IMR-90 (cell line): ENCODE results near the gene ZBTB46. TPM values are rescaled to one million over a fixed set of nuclear protein-coding genes. Genes with fewer than 3 reads are reported as not detected.

Source experiments
- ATAC-seq: fragments of 200-7000 bp; cut with Tn5 transposase; 2 replicates; pipeline ENCODE4 v1.9.1; 2020; ENCODE audit warnings: low read depth, mild to moderate bottlenecking, moderate library complexity
- BruUV-seq: library from RNA; stranded (reverse); fragments of 400-500 nt; replicated peaks from 2 replicates; lab custom pipeline; 2021; lab: Mats Ljungman, UMichigan
- CTCF ChIA-PET: fragments of 300-600 bp; formaldehyde crosslinking; extraction: SDS; loops from one replicate; lab custom pipeline; 2021; ENCODE audit warnings: antibody characterized with exemption; lab: Yijun Ruan, JAX
- POLR2A ChIA-PET: fragments of 300-600 bp; sonication (Branson Sonifier 250); formaldehyde crosslinking; loops from one replicate; lab custom pipeline; 2022; ENCODE audit warnings: antibody characterized with exemption; ENCODE audit not compliant: unreplicated experiment; lab: Charles Lee
- DNase-seq: peaks from one replicate; pipeline ENCODE4 v3.0.0; 2013
- H2AFZ ChIP-seq: replicated peaks from 2 replicates; pipeline ENCODE3; 2013; ENCODE audit warnings: low read length, mild to moderate bottlenecking; ENCODE audit not compliant: poor library complexity
- H2AK5ac ChIP-seq: 2 replicates; pipeline ENCODE4 v1.6.1; 2013; ENCODE audit warnings: low read depth, low read length, inconsistent platforms
- H2AK9ac ChIP-seq: replicated peaks from 2 replicates; pipeline ENCODE3; 2013; ENCODE audit warnings: mild to moderate bottlenecking, low read depth, low read length, moderate library complexity; ENCODE audit not compliant: poor library complexity
- H2BK120ac ChIP-seq: 2 replicates; pipeline ENCODE4 v1.6.1; 2013; ENCODE audit warnings: low read depth, low read length, inconsistent platforms
- H2BK15ac ChIP-seq: 3 replicates; pipeline ENCODE4 v1.6.1; 2013; ENCODE audit warnings: low read depth, low read length, inconsistent platforms
- H2BK20ac ChIP-seq: 2 replicates; pipeline ENCODE4 v1.6.1; 2013; ENCODE audit warnings: low read depth, mild to moderate bottlenecking, inconsistent platforms, low read length, moderate library complexity
- H2BK5ac ChIP-seq: 2 replicates; pipeline ENCODE4 v1.6.1; 2013; ENCODE audit warnings: mild to moderate bottlenecking, low read depth, low read length, inconsistent platforms; ENCODE audit not compliant: poor library complexity, severe bottlenecking
- H3K14ac ChIP-seq: replicated peaks from 2 replicates; pipeline ENCODE4 v1.6.1; 2013; ENCODE audit warnings: low read depth, low read length, inconsistent platforms
- H3K18ac ChIP-seq: 2 replicates; pipeline ENCODE4 v1.6.1; 2013; ENCODE audit warnings: low read depth, low read length, control low read depth
- H3K23ac ChIP-seq: 2 replicates; pipeline ENCODE4 v1.6.1; 2013; ENCODE audit warnings: low read depth, low read length, inconsistent platforms
- H3K27ac ChIP-seq: 2 replicates; pipeline ENCODE4 v1.5.1; 2013; ENCODE audit warnings: mild to moderate bottlenecking, control low read depth, low read length; ENCODE audit not compliant: insufficient read depth
- H3K27me3 ChIP-seq: 2 replicates; pipeline ENCODE4 v1.6.1; 2013; ENCODE audit warnings: low read length; ENCODE audit not compliant: control insufficient read depth, insufficient read depth
- H3K36me3 ChIP-seq: 2 replicates; pipeline ENCODE4 v1.6.1; 2013; ENCODE audit warnings: low read length, mixed read lengths; ENCODE audit not compliant: control insufficient read depth, insufficient read depth
- H3K4ac ChIP-seq: 2 replicates; pipeline ENCODE4 v1.6.1; 2013; ENCODE audit warnings: low read depth, low read length, inconsistent platforms
- H3K4me1 ChIP-seq: 2 replicates; pipeline ENCODE4 v1.6.1; 2013; ENCODE audit warnings: low read length, mixed read lengths; ENCODE audit not compliant: control insufficient read depth, insufficient read depth
- H3K4me2 ChIP-seq: 2 replicates; pipeline ENCODE4 v1.6.1; 2013; ENCODE audit warnings: low read depth, mild to moderate bottlenecking, control low read depth, low read length, moderate library complexity
- H3K4me3 ChIP-seq: 2 replicates; pipeline ENCODE4 v1.5.1; 2013; ENCODE audit warnings: low read depth, mild to moderate bottlenecking, control low read depth, low read length, moderate library complexity; ENCODE audit not compliant: insufficient read depth
- H3K56ac ChIP-seq: 2 replicates; pipeline ENCODE4 v1.6.1; 2013; ENCODE audit warnings: low read length, inconsistent platforms; ENCODE audit not compliant: insufficient read depth; ENCODE audit errors: extremely low read depth
- H3K79me1 ChIP-seq, 2 experiments: 2 replicates each; pipeline ENCODE4 v1.6.1; 2013; ENCODE audit warnings: low read length in 2 of 2, inconsistent platforms in 1 of 2, low read depth in 1 of 2
- H3K9ac ChIP-seq: 2 replicates; pipeline ENCODE4 v1.6.1; 2013; ENCODE audit warnings: low read depth, low read length, control low read depth
- H3K9me1 ChIP-seq: 2 replicates; pipeline ENCODE4 v1.6.1; 2013; ENCODE audit warnings: low read length, inconsistent platforms; ENCODE audit not compliant: insufficient read depth
- H3K9me3 ChIP-seq: 2 replicates; pipeline ENCODE4 v1.6.1; 2013; ENCODE audit warnings: low read length; ENCODE audit not compliant: control insufficient read depth, insufficient read depth
- H4K20me1 ChIP-seq: 2 replicates; pipeline ENCODE4 v1.6.1; 2013; ENCODE audit warnings: low read length, inconsistent platforms; ENCODE audit not compliant: insufficient read depth
- H4K5ac ChIP-seq: 2 replicates; pipeline ENCODE4 v1.6.1; 2013; ENCODE audit warnings: mild to moderate bottlenecking, low read depth, low read length, control low read depth
- H4K8ac ChIP-seq, 2 experiments: 2 replicates each; pipeline ENCODE4 v1.6.1; 2013; ENCODE audit warnings: low read depth in 2 of 2, low read length in 2 of 2, control low read depth in 1 of 2, inconsistent platforms in 1 of 2
- H4K91ac ChIP-seq: 2 replicates; pipeline ENCODE4 v1.6.1; 2013; ENCODE audit warnings: low read depth, low read length, inconsistent platforms; ENCODE audit not compliant: insufficient read depth
- BHLHE40 ChIP-seq: fragments of 150-350 bp; IDR thresholded peaks from 2 replicates; pipeline ENCODE4 v1.6.1; 2016; ENCODE audit warnings: mild to moderate bottlenecking, low read depth, low read length
- CEBPB ChIP-seq: IDR thresholded peaks from 2 replicates; pipeline ENCODE4 v1.6.1; 2012; ENCODE audit warnings: low read depth, low read length, improper control_type of control experiment
- CHD1 ChIP-seq: IDR thresholded peaks from 2 replicates; pipeline ENCODE4 v1.6.1; 2012; ENCODE audit warnings: low read depth, low read length, improper control_type of control experiment
- FOS ChIP-seq: fragments of 150-350 bp; IDR thresholded peaks from 2 replicates; pipeline ENCODE4 v1.6.1; 2016; ENCODE audit warnings: low read depth, low read length
- MAFK ChIP-seq: IDR thresholded peaks from 2 replicates; pipeline ENCODE4 v1.6.1; 2012; ENCODE audit warnings: low read depth, low read length, improper control_type of control experiment
- MAZ ChIP-seq: IDR thresholded peaks from 2 replicates; pipeline ENCODE4 v1.6.1; 2012; ENCODE audit warnings: low read depth, mild to moderate bottlenecking, low read length, improper control_type of control experiment, moderate library complexity, borderline replicate concordance
- MXI1 ChIP-seq: IDR thresholded peaks from 2 replicates; pipeline ENCODE4 v1.6.1; 2012; ENCODE audit warnings: low read depth, mild to moderate bottlenecking, low read length, moderate library complexity, borderline replicate concordance
- NFE2L2 ChIP-seq: fragments of 150-350 bp; IDR thresholded peaks from 2 replicates; pipeline ENCODE4 v1.6.1; 2016; ENCODE audit warnings: low read depth, mild to moderate bottlenecking, low read length
- POLR2A ChIP-seq: IDR thresholded peaks from 2 replicates; pipeline ENCODE4 v1.6.1; 2012; ENCODE audit warnings: mild to moderate bottlenecking, low read depth, low read length
- RAD21 ChIP-seq: IDR thresholded peaks from 2 replicates; pipeline ENCODE4 v1.6.1; 2012; ENCODE audit warnings: low read length, improper control_type of control experiment
- RCOR1 ChIP-seq: IDR thresholded peaks from 2 replicates; pipeline ENCODE4 v1.6.1; 2012; ENCODE audit warnings: mild to moderate bottlenecking, low read length, improper control_type of control experiment; ENCODE audit not compliant: insufficient replicate concordance
- RFX5 ChIP-seq: IDR thresholded peaks from 2 replicates; pipeline ENCODE4 v1.8.0; 2012; ENCODE audit warnings: low read depth, mild to moderate bottlenecking, low read length, moderate library complexity
- SMC3 ChIP-seq: fragments of 150-350 bp; IDR thresholded peaks from 2 replicates; pipeline ENCODE4 v1.6.1; 2016; ENCODE audit warnings: low read depth, mild to moderate bottlenecking, antibody characterized with exemption, low read length, moderate library complexity
- WGBS, 2 experiments: methylation state at CpG; one replicate each; pipeline versions ENCODE4 v1.1.5 to v1.1.7; 2013; ENCODE audit warnings: missing lambda C conversion rate in 2 of 2; ENCODE audit not compliant: insufficient read length in 1 of 2; ENCODE audit errors: extremely low coverage in 2 of 2; 5-methylcytosine and 5-hydroxymethylcytosine counted together
- dilution Hi-C: fragments of 300-500 bp; cut with HindIII; formaldehyde crosslinking; loops from one replicate; pipeline ENCODE4 v1.14.3; 2018; ENCODE audit warnings: low sequenced_read_pairs; ENCODE audit not compliant: unreplicated experiment
- in situ Hi-C: fragments of 300-500 bp; cut with MboI; formaldehyde crosslinking; loops from 3 replicates; pipeline ENCODE4 v1.14.3; 2019; ENCODE audit warnings: low sequenced_read_pairs, inconsistent platforms, mixed read lengths
- intact Hi-C: fragments of 100-400 bp; cut with micrococcal nuclease; formaldehyde crosslinking; loops from 2 replicates; pipeline ENCODE4 v1.10.0; 2022
- polyA plus RNA-seq, 3 experiments: library from polyadenylated mRNA; depleted of rRNA; stranded (reverse); fragments of >200 nt; gene quantifications; 2 replicates each; pipeline ENCODE4 v1.2.3, GENCODE V29; 2012; ENCODE audit warnings: low replicate concordance in 1 of 3
- total RNA-seq: library from RNA; depleted of rRNA; stranded (reverse); fragments of >200 nt; gene quantifications from 2 replicates; pipeline ENCODE4 v1.2.3, GENCODE V29; 2012
- TF ChIP-seq, protein P1 (sequence below): conservative IDR thresholded peaks from 2 replicates; pipeline ENCODE4 v1.5.1; 2012; ENCODE audit warnings: mild to moderate bottlenecking, low read depth, low read length, improper control_type of control experiment
- TF ChIP-seq, protein P2 (sequence below): fragments of 150-350 bp; IDR thresholded peaks from 2 replicates; pipeline ENCODE4 v1.6.1; 2017; ENCODE audit warnings: mild to moderate bottlenecking, antibody characterized with exemption, low read length, low read depth

Gene ZBTB46
- total and polyA plus RNA-seq, 2 of the 4 experiments (the other 2 are of a cell fraction), result 4.2 to 14.9 TPM

DNA sequence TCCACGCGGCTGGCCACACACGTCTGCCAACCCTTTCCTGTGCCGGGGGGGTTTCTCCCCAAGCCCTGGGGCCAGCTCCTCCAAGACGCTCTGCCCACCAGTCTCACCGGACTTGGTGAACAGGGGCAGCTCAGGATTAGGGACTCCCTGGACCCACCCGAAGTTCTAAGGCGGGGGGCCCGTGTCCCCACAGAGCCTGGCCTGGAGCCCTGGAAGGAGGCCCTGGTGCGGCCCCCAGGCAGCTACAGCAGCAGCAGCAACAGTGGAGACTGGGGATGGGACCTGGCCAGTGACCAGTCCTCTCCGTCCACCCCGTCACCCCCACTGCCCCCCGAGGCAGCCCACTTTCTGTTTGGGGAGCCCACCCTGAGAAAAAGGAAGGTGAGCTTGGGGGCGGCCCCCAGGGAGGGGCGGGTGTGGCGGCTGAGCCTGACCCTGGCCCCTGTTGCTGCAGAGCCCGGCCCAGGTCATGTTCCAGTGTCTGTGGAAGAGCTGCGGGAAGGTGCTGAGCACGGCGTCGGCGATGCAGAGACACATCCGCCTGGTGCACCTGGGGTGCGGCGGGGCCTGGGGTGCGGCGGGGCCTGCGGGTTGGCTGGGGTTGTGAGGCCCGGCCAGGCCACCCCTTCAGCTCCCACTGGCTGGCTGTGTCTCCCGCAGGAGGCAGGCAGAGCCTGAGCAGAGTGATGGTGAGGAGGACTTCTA, 89.2 kb downstream of the ZBTB46 start (continued):
- TF ChIP-seq MAZ, result no peak

DNA sequence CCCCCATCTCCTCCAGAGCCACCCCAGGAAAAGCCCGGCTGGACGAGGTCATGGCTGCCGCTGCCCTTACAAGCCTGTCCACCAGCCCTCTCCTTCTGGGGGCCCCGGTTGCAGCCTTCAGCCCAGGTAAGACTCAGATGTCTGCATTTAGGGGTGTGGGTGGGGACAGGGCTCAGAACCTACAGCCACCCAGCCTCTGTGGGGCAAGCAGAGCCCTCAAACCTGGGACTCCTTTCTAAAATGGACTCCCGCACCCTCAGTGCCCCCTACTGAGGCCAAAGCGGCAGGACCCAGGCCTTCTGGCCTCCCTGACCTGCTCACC, 89.7 kb downstream of the ZBTB46 start:
- H3K4me2 ChIP-seq, result peak overlapping the region; percentile 55
- TF ChIP-seq RFX5 (no peak), CEBPB (no peak), MAZ (no peak), MXI1 (no peak), RCOR1 (no peak), MAFK (no peak), FOS (no peak), SMC3 (no peak), RAD21 (no peak), CHD1 (no peak), NFE2L2 (no peak), POLR2A (no peak), BHLHE40 (no peak)
- TF ChIP-seq, protein P1, sequence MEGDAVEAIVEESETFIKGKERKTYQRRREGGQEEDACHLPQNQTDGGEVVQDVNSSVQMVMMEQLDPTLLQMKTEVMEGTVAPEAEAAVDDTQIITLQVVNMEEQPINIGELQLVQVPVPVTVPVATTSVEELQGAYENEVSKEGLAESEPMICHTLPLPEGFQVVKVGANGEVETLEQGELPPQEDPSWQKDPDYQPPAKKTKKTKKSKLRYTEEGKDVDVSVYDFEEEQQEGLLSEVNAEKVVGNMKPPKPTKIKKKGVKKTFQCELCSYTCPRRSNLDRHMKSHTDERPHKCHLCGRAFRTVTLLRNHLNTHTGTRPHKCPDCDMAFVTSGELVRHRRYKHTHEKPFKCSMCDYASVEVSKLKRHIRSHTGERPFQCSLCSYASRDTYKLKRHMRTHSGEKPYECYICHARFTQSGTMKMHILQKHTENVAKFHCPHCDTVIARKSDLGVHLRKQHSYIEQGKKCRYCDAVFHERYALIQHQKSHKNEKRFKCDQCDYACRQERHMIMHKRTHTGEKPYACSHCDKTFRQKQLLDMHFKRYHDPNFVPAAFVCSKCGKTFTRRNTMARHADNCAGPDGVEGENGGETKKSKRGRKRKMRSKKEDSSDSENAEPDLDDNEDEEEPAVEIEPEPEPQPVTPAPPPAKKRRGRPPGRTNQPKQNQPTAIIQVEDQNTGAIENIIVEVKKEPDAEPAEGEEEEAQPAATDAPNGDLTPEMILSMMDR, result no peak
- TF ChIP-seq, protein P2, sequence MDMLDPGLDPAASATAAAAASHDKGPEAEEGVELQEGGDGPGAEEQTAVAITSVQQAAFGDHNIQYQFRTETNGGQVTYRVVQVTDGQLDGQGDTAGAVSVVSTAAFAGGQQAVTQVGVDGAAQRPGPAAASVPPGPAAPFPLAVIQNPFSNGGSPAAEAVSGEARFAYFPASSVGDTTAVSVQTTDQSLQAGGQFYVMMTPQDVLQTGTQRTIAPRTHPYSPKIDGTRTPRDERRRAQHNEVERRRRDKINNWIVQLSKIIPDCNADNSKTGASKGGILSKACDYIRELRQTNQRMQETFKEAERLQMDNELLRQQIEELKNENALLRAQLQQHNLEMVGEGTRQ, result no peak

More for the DNA sequence above, 89.7 kb downstream of the ZBTB46 start:
- Histone ChIP-seq H3K56ac (no peak overlapping the region), H3K14ac (peak overlapping the region; percentile 49), H3K4me1 (peaks cover 10% of the 10 kb centered on the region), H3K27me3 (no peaks in the 10 kb centered on the region), H3K9ac (peak overlapping the region; percentile 52), H2BK15ac (no peak overlapping the region), H3K4me3 (peak overlapping the region; percentile 16), H4K5ac (no peak overlapping the region), H4K91ac (peak overlapping the region; percentile 73), H2BK5ac (peak overlapping the region; percentile 63), H2BK20ac (no peak overlapping the region), H3K9me1 (no peaks in the 10 kb centered on the region), H3K4ac (peak overlapping the region; percentile 62), H4K20me1 (peaks cover 19% of the 10 kb centered on the region), H3K23ac (peak overlapping the region; percentile 41; the same call in 1 of the 2 replicates), H2AK5ac (peak overlapping the region; percentile 50), H3K36me3 (peaks cover 32% of the 10 kb centered on the region; the same call in 1 of the 2 replicates), H2AFZ (peak overlapping the region; percentile 82), H3K9me3 (no peaks in the 10 kb centered on the region), H3K27ac (peak overlapping the region; percentile 62), H3K79me1 (peaks cover 4 to 9% of the 10 kb centered on the region in 2 experiments; a peak in 2 of 4 replicates), H3K18ac (no peak overlapping the region; the same call in 1 of the 2 replicates), H2AK9ac (peak overlapping the region; percentile 83), H2BK120ac (peak overlapping the region; percentile 18; the same call in 1 of the 2 replicates), H4K8ac (peak overlapping the region; percentile 48 to 57; a peak in 3 of 4 replicates)
- DNase-seq, result no peak
- in situ Hi-C loops (no loop called here), intact Hi-C loops (no loop called here), dilution Hi-C loops (no loop called here)
- BruUV-seq, result no TSS peak
- 0% methylated on average over 1 of the region's 6 CpGs; no CpG with 5 or more reads in 1 of the 2 experiments for WGBS, 2 experiments
- no peak for ATAC-seq
- ChIA-PET CTCF (interaction anchor here (0.7 kb wide), 1 partner anchor 45 kb away, joined by 3 read pairs; no protein-coding TSS in a partner anchor), POLR2A (no interaction called here)
